Myocyte (in vitro differentiated cells): Measurements from ENCODE around the gene TLNRD1. TPM values are rescaled to one million over a fixed set of nuclear protein-coding genes. Genes with fewer than 3 reads are reported as not detected.
"Not testable (repeated sequence)": the region's sequence is repeated elsewhere in the genome, so short reads cannot be mapped to it uniquely, and the experiment has no call there.

Source experiments
- DNase-seq: peaks from one replicate; pipeline ENCODE4 v3.0.0-alpha.2; 2012; ENCODE audit warnings: low read depth
- polyA plus RNA-seq: library from polyadenylated mRNA; unstranded; fragments of >200 nt; gene quantifications from one replicate; pipeline ENCODE4 v1.2.1, GENCODE V29; 2012; ENCODE audit warnings: missing spikeins
- total RNA-seq: library from RNA; depleted of rRNA; stranded (reverse); fragments of >200 nt; gene quantifications from 2 replicates; pipeline ENCODE4 v1.2.3, GENCODE V29; 2014

Gene TLNRD1
- 20.9 and 24.7 TPM in 2 replicates for total RNA-seq
- polyA plus RNA-seq = 8.7 TPM

DNA sequence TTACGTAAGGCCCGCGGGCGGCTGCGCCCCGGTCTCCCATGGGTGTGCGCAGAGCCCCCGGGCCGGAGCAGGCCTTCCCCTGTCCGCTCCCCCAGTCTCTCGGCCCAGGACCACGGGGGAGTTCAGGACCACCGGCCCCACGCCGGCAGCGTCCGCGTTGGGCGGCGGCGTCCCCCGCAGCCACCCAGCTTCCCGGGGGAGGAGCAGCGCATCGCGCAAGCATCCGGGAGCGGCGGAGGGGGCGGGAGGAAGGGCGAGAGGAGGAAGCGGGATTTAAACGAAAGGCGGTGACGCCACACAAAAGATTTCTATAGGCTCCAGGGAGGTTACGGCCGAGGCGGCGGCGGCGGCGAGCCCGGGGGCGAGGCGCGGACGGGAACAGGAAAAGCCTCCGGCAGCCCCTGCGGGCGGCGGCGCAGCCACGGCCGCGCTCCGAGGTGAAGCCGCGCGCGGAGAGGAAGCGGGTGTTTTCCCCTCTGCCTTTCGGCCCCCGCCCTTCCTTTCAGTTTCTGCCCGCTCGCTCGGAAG is at the start of gene TLNRD1:
Gene TLNRD1 (plus strand): TSS at position 300 of the 528 bp plus-strand sequence. CDS start 1,349 bp downstream, outside the sequence.
- peak; percentile 82 for DNase-seq

GRCh38 chr15:80951941-80952340 is 48.8 kb upstream of the TLNRD1 start:
- DNase-seq = no peak

DNA sequence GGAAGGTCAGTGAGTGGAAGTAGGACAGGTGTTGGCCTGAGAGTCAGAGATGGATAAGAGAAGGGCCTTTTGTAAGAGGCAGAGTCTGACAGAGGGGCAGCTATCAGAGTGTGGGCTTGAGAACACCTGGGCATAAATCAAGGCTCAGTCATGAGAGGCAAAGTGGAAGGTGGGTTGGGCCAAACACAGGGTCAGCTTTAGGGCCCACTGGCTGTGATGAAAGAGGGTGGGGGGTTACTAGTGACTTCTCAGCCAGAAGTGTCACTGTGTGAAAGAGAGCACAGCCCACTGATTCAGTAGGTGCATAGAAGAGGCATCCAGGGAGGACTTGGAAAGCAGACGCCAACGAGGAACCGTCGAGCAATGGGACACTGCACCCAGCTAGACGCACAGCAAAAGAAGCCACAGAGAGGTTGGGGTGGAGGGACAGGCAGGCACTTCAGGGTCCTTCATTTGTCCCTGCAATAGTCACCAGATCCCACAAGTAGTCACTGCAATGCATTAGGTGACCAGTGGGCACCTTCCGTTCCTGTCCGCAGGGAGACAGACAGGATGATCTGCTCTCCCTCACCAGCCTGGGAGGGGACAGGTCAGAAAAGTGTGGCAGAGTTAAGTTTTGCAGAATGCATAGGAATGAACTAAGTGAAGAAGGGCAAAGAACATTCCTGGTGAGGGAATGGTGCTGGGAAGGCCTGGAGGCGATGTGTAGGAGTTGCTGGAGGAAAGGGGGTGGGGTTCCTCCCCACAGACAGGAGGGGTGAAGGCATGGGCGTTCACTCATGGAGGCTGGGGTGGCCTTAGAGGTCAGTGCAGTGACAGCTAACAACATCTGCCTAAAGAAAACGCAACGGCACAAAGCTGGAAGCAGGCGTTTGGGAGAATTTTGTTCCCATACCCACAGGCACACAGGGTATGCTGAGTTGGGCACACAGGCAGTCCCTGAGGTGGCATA is 47.4 kb upstream of the TLNRD1 start:
- DNase-seq = no peak

- DNase-seq = no peak
These were observed 46.6 kb upstream of the TLNRD1 start for GRCh38 chr15:80953953-80954778.

- peak; percentile 91 for DNase-seq
These were observed 44.9 kb upstream of the TLNRD1 start for GRCh38 chr15:80955571-80956452.

GRCh38 chr15:80957556-80957955 is 43.2 kb upstream of the TLNRD1 start:
- DNase-seq = peak; percentile 45

GRCh38 chr15:80957976-80958375 is 42.7 kb upstream of the TLNRD1 start:
- DNase-seq = no peak

DNA sequence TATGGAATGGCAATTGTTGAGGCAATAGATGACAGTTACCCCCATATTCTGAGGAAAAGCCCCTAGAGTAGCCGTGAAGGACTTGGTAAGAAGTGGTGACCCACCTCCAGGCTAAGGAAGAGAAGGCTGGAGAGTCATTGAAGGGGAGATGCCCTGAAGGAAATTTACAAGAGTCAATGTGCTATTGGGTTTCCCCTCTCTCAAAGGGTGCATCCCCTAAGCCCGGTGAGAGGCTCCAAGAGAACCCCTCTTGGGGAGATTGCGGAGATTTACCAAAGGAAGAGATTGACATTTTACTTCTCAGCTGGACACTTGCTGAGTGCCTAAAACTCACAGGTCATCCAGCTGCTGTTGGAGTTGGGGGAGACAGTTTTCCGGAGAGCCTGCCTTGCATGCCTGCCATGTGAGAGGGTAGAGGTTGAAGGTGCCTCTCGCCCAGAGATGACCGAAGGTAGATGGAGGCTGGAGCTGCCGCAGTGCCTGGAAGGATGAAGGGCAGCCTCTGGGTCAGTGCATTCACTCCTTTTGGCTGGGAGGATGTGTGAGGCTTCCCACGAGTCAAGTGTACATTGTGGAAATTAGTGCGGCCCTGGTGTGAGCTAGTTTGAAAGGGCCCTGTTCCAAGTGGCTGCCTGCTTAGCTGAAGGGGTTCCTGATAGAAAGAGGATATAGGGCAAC is 41.8 kb upstream of the TLNRD1 start:
- DNase-seq = no peak

- DNase-seq = not testable (repeated sequence)
These were observed 35.3 kb upstream of the TLNRD1 start for GRCh38 chr15:80965454-80965853.

DNA sequence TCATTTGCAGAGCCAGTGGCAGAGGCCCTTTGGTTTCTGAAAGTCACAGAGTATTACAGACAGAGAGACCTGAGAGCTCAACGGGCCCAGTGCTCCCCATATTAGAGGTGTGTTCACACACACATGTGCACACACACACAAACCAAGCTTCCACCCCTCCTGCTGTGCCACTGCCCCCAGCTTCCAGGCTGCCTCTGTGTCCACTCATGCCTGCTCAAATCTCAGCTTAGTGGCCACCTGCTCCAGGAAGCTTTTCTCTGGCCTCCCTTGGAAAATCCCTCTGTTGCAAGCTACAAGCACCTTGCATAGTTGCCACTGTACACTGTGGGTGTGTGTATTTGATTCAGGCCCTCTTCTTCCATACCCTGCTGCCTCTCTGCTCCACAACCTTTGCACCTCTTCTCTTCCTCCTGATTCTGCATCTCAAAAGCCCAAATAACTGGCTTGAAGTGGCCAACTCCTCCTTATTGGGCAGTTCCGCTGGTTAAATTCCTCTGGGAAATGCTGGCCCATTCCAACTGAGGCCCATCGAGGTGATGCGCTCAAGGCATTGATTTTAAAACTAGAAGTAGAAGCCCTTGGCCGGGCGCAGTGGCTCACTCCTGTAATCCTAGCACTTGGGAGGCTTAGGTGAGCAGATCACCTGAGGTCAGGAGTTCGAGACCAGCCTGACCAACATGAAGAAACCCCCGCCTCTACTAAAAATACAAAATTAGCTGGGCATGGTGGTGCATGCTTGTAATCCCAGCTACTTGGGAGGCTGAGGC is 34.1 kb upstream of the TLNRD1 start:
- DNase-seq = no peak

DNA sequence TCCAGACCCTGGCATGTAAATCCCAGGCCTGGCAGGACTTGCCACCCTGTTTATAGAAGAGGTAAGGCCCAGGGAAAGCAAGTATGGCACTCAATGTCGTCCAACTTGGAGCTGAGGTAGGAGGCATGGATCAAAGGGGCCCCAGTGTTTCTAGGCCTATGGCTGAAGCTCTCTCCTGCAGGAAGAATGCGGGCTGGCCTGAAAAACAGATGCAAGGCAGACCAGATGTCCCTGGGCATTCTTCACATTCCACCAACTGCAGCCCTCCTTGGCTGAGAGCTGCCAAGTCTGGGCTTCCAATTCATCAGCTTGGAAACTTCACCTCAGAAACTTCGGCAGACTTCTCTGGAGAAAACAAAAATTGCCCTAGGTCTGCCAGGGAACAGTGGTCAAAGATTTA is 33.3 kb upstream of the TLNRD1 start:
- peak; percentile 91 for DNase-seq

DNA sequence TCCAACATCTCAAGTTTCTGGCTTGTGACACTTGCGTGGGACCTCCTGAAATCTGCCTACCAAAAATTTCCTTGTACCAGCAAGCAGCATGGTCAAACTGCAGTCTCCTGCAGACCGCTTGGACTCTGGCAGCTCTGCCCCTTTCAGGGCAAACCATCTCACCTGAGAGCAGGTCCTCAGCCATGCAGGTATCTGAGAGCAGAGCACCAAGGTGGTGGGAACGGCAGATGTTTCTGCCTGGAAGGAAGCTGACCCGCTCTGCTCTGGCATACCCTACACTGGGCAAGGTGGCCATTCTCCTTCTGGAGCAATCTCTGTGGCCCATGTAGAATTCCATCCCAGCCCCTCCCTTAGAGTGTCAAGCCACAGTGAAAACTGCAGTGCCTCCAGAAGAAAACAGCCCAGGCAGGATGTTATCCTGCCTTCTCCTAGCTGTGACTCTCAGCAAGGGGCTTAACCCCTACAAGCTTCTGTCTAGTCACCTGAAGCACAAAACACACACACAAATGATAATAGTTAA is 32.7 kb upstream of the TLNRD1 start:
- peak; percentile 53 for DNase-seq

DNA sequence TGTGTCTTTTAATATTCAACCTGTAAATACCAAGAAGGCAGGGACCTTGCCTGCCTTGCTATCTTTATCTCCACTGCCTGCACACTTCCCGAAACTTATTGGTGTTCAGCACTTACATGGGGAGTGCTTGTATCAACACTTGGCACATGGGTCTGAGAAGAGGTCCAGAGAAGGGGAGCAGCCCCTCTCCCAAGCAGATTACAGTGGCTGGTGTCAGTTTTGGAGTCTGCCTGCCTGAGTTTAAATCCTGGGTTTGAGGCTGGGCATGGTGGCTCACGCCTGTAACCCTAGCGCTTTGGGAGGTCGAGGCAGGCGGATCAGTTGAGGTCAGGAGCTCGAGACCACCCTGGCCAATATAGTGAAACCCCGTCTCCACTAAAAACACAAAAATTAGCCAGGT is 31.4 kb upstream of the TLNRD1 start:
- DNase-seq = no peak

- DNase-seq = peak; percentile 78
These were observed 30.6 kb upstream of the TLNRD1 start for GRCh38 chr15:80970018-80970657.

DNA sequence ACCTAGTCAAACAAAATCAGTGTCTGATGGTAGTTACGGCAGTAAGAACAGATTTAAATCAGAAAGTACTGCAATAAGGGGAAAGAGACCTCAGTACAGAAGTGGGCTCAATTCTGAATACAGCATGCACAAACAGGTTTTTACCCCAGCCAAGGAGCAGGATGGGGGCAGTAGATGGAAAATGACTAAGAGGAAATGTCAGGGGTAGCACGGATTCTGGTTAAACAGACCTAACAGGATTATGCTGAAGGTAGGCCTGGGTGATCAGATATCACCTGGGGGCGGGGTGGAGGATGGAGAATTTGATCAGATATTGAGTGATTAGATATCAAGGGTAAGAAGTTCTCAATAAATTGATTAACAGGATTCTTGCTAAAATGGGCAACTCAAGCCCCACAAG is 30.1 kb upstream of the TLNRD1 start:
- DNase-seq = no peak

- DNase-seq = no peak
These were observed 29.6 kb upstream of the TLNRD1 start for GRCh38 chr15:80971143-80971542.

DNA sequence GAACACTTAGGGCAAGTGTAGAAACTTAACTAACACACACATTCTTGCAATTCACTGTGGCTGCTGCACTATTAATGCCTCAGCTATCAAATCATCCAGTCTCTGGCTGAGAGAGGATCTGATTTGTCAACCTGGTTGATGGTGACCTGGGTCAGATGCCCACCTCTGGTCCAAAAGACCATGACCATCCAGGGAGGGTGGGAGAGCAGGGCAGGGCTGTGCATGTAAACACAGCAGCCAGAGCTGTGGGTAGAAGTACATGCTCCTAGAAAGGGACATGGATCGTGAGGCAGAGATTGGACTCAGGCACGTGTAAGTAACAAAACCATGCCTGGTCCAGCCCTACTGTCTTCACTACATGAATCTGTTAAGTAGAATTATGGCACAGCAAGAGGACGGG is 28.4 kb upstream of the TLNRD1 start:
- no peak for DNase-seq

DNA sequence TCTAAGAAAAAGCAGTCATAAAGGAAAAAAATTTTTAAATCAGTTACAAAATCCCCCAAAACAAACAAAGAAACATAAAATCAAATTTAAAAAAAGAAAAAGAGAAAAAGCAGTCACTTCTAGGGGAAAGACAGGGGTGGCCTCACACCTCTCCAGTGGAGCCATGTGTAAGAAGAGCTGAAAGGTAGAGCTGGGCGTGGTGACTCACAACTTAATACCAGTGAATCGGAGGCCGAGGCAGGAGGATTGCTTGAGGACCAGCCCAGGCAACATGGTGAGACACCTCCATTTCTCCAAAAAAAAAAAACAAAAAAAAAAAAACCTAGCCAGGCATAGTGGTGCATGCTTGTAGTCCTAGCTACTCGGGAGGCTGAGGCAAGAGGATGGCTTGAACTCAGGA is 25.8 kb upstream of the TLNRD1 start:
- DNase-seq = no peak

- no peak for DNase-seq
These were observed 23.9 kb upstream of the TLNRD1 start for GRCh38 chr15:80976851-80977250.
